ENCODE measurements around the gene BCL11A. TPM values are rescaled to one million over a fixed set of nuclear protein-coding genes. Genes with fewer than 3 reads are reported as not detected.

The BCL11A gene
- total RNA-seq, 2 experiments from 2014 or later = not detected

GRCh38 chr2:60499651-60500265 lies 53.7 kb downstream of the BCL11A start:
- H3K27me3 Mint-ChIP-seq = peaks cover 4% of the 10 kb centered on the region
- no peaks in the 10 kb centered on the region for H3K36me3 Mint-ChIP-seq (ENCODE audit: low read depth)
- no peak overlapping the region for H3K27ac Mint-ChIP-seq
- DNase-seq = no peak
- H3K9me3 Mint-ChIP-seq = no peaks in the 10 kb centered on the region
- H3K4me1 Mint-ChIP-seq = peaks cover 9% of the 10 kb centered on the region
- ChIA-PET CTCF (interaction anchor here (0.5 to 1.7 kb wide), 2 partner anchors 59 to 82 kb away, joined by 3 to 4 read pairs; no protein-coding TSS in a partner anchor), POLR2A (no interaction called here)
- H3K4me3 Mint-ChIP-seq = no peak overlapping the region

- peaks cover 4% of the 10 kb centered on the region for H3K27me3 Mint-ChIP-seq
- DNase-seq = no peak
- POLR2A ChIA-PET = no interaction called here
- peaks cover 9% of the 10 kb centered on the region for H3K4me1 Mint-ChIP-seq
- no peak overlapping the region for H3K4me3 Mint-ChIP-seq
- CTCF ChIA-PET = interaction anchor here (0.5 to 1.7 kb wide), 2 partner anchors 60 to 83 kb away, joined by 3 to 4 read pairs; no protein-coding TSS in a partner anchor
- no peak overlapping the region for H3K27ac Mint-ChIP-seq
- no peaks in the 10 kb centered on the region for H3K9me3 Mint-ChIP-seq
- H3K36me3 Mint-ChIP-seq (ENCODE audit: low read depth) = no peaks in the 10 kb centered on the region
Measured at GRCh38 chr2:60498816-60499429, 54.5 kb downstream of the BCL11A start.

GRCh38 chr2:60498127-60498815 lies 55.2 kb downstream of the BCL11A start:
- ChIA-PET POLR2A (no interaction called here), CTCF (no interaction called here)
- H3K27ac Mint-ChIP-seq = peak overlapping the region; percentile 19
- no peaks in the 10 kb centered on the region for H3K9me3 Mint-ChIP-seq
- no peak for DNase-seq
- H3K4me3 Mint-ChIP-seq = no peak overlapping the region
- H3K36me3 Mint-ChIP-seq (ENCODE audit: low read depth) = no peaks in the 10 kb centered on the region
- H3K27me3 Mint-ChIP-seq = peaks cover 4% of the 10 kb centered on the region
- peaks cover 9% of the 10 kb centered on the region for H3K4me1 Mint-ChIP-seq

GRCh38 chr2:60497500-60497899 lies 56.0 kb downstream of the BCL11A start:
- H3K27me3 Mint-ChIP-seq = peaks cover 5% of the 10 kb centered on the region

GRCh38 chr2:60496956-60497355 lies 56.5 kb downstream of the BCL11A start:
- CTCF ChIA-PET = no interaction called here
- Mint-ChIP-seq H3K27me3 (peaks cover 6% of the 10 kb centered on the region), H3K4me1 (peaks cover 9% of the 10 kb centered on the region), H3K27ac (no peak overlapping the region), H3K9me3 (no peaks in the 10 kb centered on the region), H3K36me3 (ENCODE audit: low read depth) (no peaks in the 10 kb centered on the region), H3K4me3 (no peak overlapping the region)
- DNase-seq = no peak
- POLR2A ChIA-PET = no interaction called here

More at GRCh38 chr2:60497500-60497899, 56.0 kb downstream of the BCL11A start:
- Mint-ChIP-seq H3K27ac (no peak overlapping the region), H3K4me1 (peaks cover 9% of the 10 kb centered on the region), H3K36me3 (ENCODE audit: low read depth) (no peaks in the 10 kb centered on the region), H3K9me3 (no peaks in the 10 kb centered on the region), H3K4me3 (no peak overlapping the region)
- ChIA-PET POLR2A (no interaction called here), CTCF (interaction anchor here (0.6 kb wide), 1 partner anchor 53 kb away, joined by 3 read pairs; no protein-coding TSS in a partner anchor)
- no peak for DNase-seq

GRCh38 chr2:60496475-60496874 lies 57.0 kb downstream of the BCL11A start:
- Mint-ChIP-seq H3K36me3 (ENCODE audit: low read depth) (no peaks in the 10 kb centered on the region), H3K27ac (no peak overlapping the region), H3K27me3 (peaks cover 9% of the 10 kb centered on the region), H3K9me3 (no peaks in the 10 kb centered on the region), H3K4me1 (peaks cover 9% of the 10 kb centered on the region), H3K4me3 (no peak overlapping the region)
- POLR2A ChIA-PET = no interaction called here
- DNase-seq = no peak
- CTCF ChIA-PET = no interaction called here

- Mint-ChIP-seq H3K27ac (no peak overlapping the region), H3K4me1 (peaks cover 9% of the 10 kb centered on the region), H3K9me3 (no peaks in the 10 kb centered on the region), H3K36me3 (ENCODE audit: low read depth) (no peaks in the 10 kb centered on the region), H3K27me3 (peaks cover 13% of the 10 kb centered on the region), H3K4me3 (no peak overlapping the region)
- ChIA-PET POLR2A (interaction anchor here (0.7 kb wide), 1 partner anchor 10 kb away, joined by 3 read pairs; no protein-coding TSS in a partner anchor), CTCF (no interaction called here)
- DNase-seq = no peak
Measured at GRCh38 chr2:60495041-60495625, 58.3 kb downstream of the BCL11A start.

- ChIA-PET CTCF (no interaction called here), POLR2A (no interaction called here)
- DNase-seq = no peak
- H3K4me1 Mint-ChIP-seq = peaks cover 6% of the 10 kb centered on the region
- H3K9me3 Mint-ChIP-seq = no peaks in the 10 kb centered on the region
- H3K4me3 Mint-ChIP-seq = no peak overlapping the region
- no peak overlapping the region for H3K27ac Mint-ChIP-seq
- peaks cover 11% of the 10 kb centered on the region for H3K27me3 Mint-ChIP-seq
- H3K36me3 Mint-ChIP-seq (ENCODE audit: low read depth) = no peaks in the 10 kb centered on the region
Measured at GRCh38 chr2:60493804-60494387, 59.6 kb downstream of the BCL11A start.

- no peaks in the 10 kb centered on the region for H3K4me1 Mint-ChIP-seq
- no peak overlapping the region for H3K27ac Mint-ChIP-seq
- POLR2A ChIA-PET = no interaction called here
- no peaks in the 10 kb centered on the region for H3K36me3 Mint-ChIP-seq (ENCODE audit: low read depth)
- H3K4me3 Mint-ChIP-seq = no peak overlapping the region
- DNase-seq = no peak
- H3K27me3 Mint-ChIP-seq = peaks cover 11% of the 10 kb centered on the region
- CTCF ChIA-PET = no interaction called here
- H3K9me3 Mint-ChIP-seq = no peaks in the 10 kb centered on the region
Measured at GRCh38 chr2:60492548-60492947, 60.9 kb downstream of the BCL11A start.

- Mint-ChIP-seq H3K4me1 (no peaks in the 10 kb centered on the region), H3K9me3 (no peaks in the 10 kb centered on the region), H3K36me3 (ENCODE audit: low read depth) (no peaks in the 10 kb centered on the region), H3K27me3 (peaks cover 11% of the 10 kb centered on the region), H3K4me3 (no peak overlapping the region), H3K27ac (no peak overlapping the region)
- ChIA-PET CTCF (no interaction called here), POLR2A (no interaction called here)
- no peak for DNase-seq
Measured at GRCh38 chr2:60490848-60491247, 62.6 kb downstream of the BCL11A start.

- DNase-seq = no peak
- Mint-ChIP-seq H3K36me3 (ENCODE audit: low read depth) (no peaks in the 10 kb centered on the region), H3K4me3 (no peak overlapping the region), H3K27ac (no peak overlapping the region), H3K4me1 (no peaks in the 10 kb centered on the region), H3K27me3 (peaks cover 11% of the 10 kb centered on the region), H3K9me3 (no peaks in the 10 kb centered on the region)
- ChIA-PET CTCF (no interaction called here), POLR2A (no interaction called here)
Measured at GRCh38 chr2:60490441-60490840, 63.0 kb downstream of the BCL11A start.

- no peaks in the 10 kb centered on the region for H3K9me3 Mint-ChIP-seq
- H3K4me3 Mint-ChIP-seq = no peak overlapping the region
- no peaks in the 10 kb centered on the region for H3K36me3 Mint-ChIP-seq (ENCODE audit: low read depth)
- POLR2A ChIA-PET = no interaction called here
- no peak for DNase-seq
- no peak overlapping the region for H3K27ac Mint-ChIP-seq
- H3K27me3 Mint-ChIP-seq = peaks cover 9% of the 10 kb centered on the region
- CTCF ChIA-PET = no interaction called here
- H3K4me1 Mint-ChIP-seq = no peaks in the 10 kb centered on the region
Measured at GRCh38 chr2:60489289-60489688, 64.2 kb downstream of the BCL11A start.

- H3K27ac Mint-ChIP-seq = no peak overlapping the region
- H3K27me3 Mint-ChIP-seq = peaks cover 18% of the 10 kb centered on the region
- CTCF ChIA-PET = no interaction called here
- H3K9me3 Mint-ChIP-seq = no peaks in the 10 kb centered on the region
- POLR2A ChIA-PET = no interaction called here
- no peaks in the 10 kb centered on the region for H3K4me1 Mint-ChIP-seq
- no peaks in the 10 kb centered on the region for H3K36me3 Mint-ChIP-seq (ENCODE audit: low read depth)
- no peak for DNase-seq
- H3K4me3 Mint-ChIP-seq = no peak overlapping the region
Measured at GRCh38 chr2:60488291-60488690, 65.2 kb downstream of the BCL11A start.
